ENCODE measurements around the gene TRABD2B.

DNA sequence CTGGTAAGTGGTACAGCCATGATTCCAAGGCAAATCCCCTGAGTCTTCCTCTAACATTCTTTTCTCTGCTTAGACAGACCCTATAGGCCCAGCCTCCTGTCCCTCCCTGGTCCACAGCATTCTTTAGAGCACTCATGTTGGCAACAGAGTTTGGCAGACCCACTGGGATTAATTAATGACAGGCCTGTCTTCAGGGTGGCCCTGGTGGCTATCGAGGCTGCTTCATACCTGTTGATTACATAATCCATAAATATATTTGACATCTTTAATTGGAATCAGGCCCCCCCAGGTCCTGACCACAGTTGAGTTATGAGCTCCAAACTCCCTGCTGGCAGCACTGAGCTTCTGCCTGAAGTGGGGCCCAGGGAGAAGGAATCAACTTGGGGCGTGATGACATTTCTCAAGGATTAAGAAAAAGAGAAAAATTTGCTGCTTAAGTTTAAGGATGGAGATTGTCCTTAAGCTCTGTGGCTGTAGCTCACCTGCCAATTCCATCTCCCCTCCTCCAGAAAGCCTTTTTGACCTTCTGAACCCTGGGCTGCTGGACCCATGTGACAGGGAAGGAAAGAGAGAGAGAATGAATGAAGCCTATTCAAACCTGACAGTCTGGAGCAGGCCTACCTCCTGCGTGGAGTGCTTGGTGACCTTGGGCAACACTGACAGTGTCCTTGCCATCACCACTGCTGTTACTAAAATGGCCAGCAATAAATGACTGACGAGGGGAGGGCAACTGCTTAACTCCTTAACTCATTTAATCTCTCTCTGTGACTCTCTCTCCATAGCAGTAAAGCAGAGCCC, 156.6 kb downstream of the TRABD2B start:
- TF ChIP-seq, protein P1, sequence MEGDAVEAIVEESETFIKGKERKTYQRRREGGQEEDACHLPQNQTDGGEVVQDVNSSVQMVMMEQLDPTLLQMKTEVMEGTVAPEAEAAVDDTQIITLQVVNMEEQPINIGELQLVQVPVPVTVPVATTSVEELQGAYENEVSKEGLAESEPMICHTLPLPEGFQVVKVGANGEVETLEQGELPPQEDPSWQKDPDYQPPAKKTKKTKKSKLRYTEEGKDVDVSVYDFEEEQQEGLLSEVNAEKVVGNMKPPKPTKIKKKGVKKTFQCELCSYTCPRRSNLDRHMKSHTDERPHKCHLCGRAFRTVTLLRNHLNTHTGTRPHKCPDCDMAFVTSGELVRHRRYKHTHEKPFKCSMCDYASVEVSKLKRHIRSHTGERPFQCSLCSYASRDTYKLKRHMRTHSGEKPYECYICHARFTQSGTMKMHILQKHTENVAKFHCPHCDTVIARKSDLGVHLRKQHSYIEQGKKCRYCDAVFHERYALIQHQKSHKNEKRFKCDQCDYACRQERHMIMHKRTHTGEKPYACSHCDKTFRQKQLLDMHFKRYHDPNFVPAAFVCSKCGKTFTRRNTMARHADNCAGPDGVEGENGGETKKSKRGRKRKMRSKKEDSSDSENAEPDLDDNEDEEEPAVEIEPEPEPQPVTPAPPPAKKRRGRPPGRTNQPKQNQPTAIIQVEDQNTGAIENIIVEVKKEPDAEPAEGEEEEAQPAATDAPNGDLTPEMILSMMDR (IDR thresholded peaks at IDR 0.05) = no peak
- TF ChIP-seq POLR2A (IDR thresholded peaks at IDR 0.05) = no peak
- no peak for TF ChIP-seq POLR2AphosphoS5 (IDR thresholded peaks at IDR 0.05)

Measured in prostate gland (tissue), 2 donors.